ENCODE results near the gene HSPA12A. TPM values are rescaled to one million over a fixed set of nuclear protein-coding genes. Genes with fewer than 3 reads are reported as not detected.

Gene HSPA12A
- total RNA-seq, 1 donor from 2014 or later, result 5.1 TPM

- no peaks in the 10 kb centered on the region for H3K9me3 Mint-ChIP-seq
- no peaks in the 10 kb centered on the region for H3K27me3 Mint-ChIP-seq
- POLR2A ChIA-PET, result no interaction called here
- DNase-seq (no peak), ATAC-seq (ENCODE audit: low read depth) (no peak)
- CTCF ChIA-PET, result no interaction called here
- intact Hi-C loops (cut with micrococcal nuclease), result no loop called here
- no peak for TF ChIP-seq CTCF (IDR thresholded peaks at IDR 0.05)
- H3K4me1 Mint-ChIP-seq, result no peaks in the 10 kb centered on the region
- no peaks in the 10 kb centered on the region for H3K36me3 Mint-ChIP-seq (ENCODE audit: low read depth)
- H3K27ac Mint-ChIP-seq, result no peak overlapping the region
- no peak overlapping the region for H3K4me3 Mint-ChIP-seq
Observed at GRCh38 chr10:116720668-116721546, 21.5 kb downstream of the HSPA12A start.

- ChIA-PET CTCF (no interaction called here), POLR2A (no interaction called here)
- no peak overlapping the region for H3K4me3 Mint-ChIP-seq
- TF ChIP-seq CTCF (IDR thresholded peaks at IDR 0.05), result no peak
- no peaks in the 10 kb centered on the region for H3K27me3 Mint-ChIP-seq
- H3K27ac Mint-ChIP-seq, result no peak overlapping the region
- no peaks in the 10 kb centered on the region for H3K4me1 Mint-ChIP-seq
- no peaks in the 10 kb centered on the region for H3K9me3 Mint-ChIP-seq
- intact Hi-C loops (cut with micrococcal nuclease), result no loop called here
- no peak for ATAC-seq (ENCODE audit: low read depth)
- H3K36me3 Mint-ChIP-seq (ENCODE audit: low read depth), result no peaks in the 10 kb centered on the region
- no peak for DNase-seq
Observed at GRCh38 chr10:116720241-116720643, 22.1 kb downstream of the HSPA12A start.

- CTCF ChIA-PET, result no interaction called here
- H3K4me3 Mint-ChIP-seq, result no peak overlapping the region
- no peaks in the 10 kb centered on the region for H3K9me3 Mint-ChIP-seq
- ATAC-seq (ENCODE audit: low read depth) (no peak), DNase-seq (no peak)
- POLR2A ChIA-PET, result no interaction called here
- intact Hi-C loops (cut with micrococcal nuclease), result no loop called here
- H3K36me3 Mint-ChIP-seq (ENCODE audit: low read depth), result no peaks in the 10 kb centered on the region
- H3K4me1 Mint-ChIP-seq, result no peaks in the 10 kb centered on the region
- H3K27ac Mint-ChIP-seq, result no peak overlapping the region
- no peak for TF ChIP-seq CTCF (IDR thresholded peaks at IDR 0.05)
- peaks cover under 1% of the 10 kb centered on the region for H3K27me3 Mint-ChIP-seq
Observed at GRCh38 chr10:116719804-116720203, 22.6 kb downstream of the HSPA12A start.

DNA sequence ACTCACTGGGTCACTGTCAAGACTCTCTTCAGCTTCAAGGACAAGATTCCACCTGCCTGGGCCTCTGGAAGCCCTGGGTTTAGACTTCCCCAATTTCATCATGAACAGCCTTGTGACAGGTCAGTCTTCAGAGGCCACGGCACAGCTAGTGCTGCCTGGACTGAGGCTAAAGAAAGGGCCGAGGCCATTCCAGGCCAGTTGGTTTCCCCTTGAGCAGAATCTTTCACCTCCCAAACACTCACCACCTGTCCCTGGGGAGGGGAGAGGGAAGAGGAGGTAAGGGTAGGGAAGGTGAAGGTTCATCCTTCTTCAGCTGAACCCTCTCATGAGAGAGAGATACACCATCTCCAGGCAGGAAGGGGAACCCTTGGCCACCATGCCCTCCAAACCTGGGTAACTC lies 24.3 kb downstream of the HSPA12A start:
- DNase-seq, result no peak
- ChIA-PET CTCF (no interaction called here), POLR2A (interaction anchor here (0.6 kb wide), 1 partner anchor 1885 kb away, joined by 3 read pairs; no protein-coding TSS in a partner anchor)
- Mint-ChIP-seq H3K36me3 (ENCODE audit: low read depth) (no peaks in the 10 kb centered on the region), H3K27me3 (peaks cover 6% of the 10 kb centered on the region), H3K9me3 (no peaks in the 10 kb centered on the region), H3K27ac (no peak overlapping the region), H3K4me3 (no peak overlapping the region), H3K4me1 (no peaks in the 10 kb centered on the region)
- no peak for TF ChIP-seq CTCF (IDR thresholded peaks at IDR 0.05)
- intact Hi-C loops (cut with micrococcal nuclease), result no loop called here
- no peak for ATAC-seq (ENCODE audit: low read depth)

GRCh38 chr10:116716381-116716780 lies 26.0 kb downstream of the HSPA12A start:
- no peak for ATAC-seq (ENCODE audit: low read depth)
- Mint-ChIP-seq H3K27ac (no peak overlapping the region), H3K27me3 (peaks cover 6% of the 10 kb centered on the region), H3K36me3 (ENCODE audit: low read depth) (no peaks in the 10 kb centered on the region), H3K4me1 (no peaks in the 10 kb centered on the region), H3K4me3 (no peak overlapping the region), H3K9me3 (no peaks in the 10 kb centered on the region)
- ChIA-PET CTCF (no interaction called here), POLR2A (no interaction called here)
- intact Hi-C loops (cut with micrococcal nuclease), result no loop called here
- no peak for DNase-seq
- no peak for TF ChIP-seq CTCF (IDR thresholded peaks at IDR 0.05)
